GM21825 (cell line): ENCODE measurements around the gene ZNF574.
"Not testable (repeated sequence)": the region's sequence is repeated elsewhere in the genome, so short reads cannot be mapped to it uniquely, and the experiment has no call there.

ENCODE experiments used
- ATAC-seq: cut with Tn5 transposase; IDR thresholded peaks from one replicate; pipeline ENCODE4 v1.9.1; 2021; ENCODE audit warnings: mild to moderate bottlenecking, moderate library complexity; ENCODE audit not compliant: unreplicated experiment

The ZNF574 gene, protein sequence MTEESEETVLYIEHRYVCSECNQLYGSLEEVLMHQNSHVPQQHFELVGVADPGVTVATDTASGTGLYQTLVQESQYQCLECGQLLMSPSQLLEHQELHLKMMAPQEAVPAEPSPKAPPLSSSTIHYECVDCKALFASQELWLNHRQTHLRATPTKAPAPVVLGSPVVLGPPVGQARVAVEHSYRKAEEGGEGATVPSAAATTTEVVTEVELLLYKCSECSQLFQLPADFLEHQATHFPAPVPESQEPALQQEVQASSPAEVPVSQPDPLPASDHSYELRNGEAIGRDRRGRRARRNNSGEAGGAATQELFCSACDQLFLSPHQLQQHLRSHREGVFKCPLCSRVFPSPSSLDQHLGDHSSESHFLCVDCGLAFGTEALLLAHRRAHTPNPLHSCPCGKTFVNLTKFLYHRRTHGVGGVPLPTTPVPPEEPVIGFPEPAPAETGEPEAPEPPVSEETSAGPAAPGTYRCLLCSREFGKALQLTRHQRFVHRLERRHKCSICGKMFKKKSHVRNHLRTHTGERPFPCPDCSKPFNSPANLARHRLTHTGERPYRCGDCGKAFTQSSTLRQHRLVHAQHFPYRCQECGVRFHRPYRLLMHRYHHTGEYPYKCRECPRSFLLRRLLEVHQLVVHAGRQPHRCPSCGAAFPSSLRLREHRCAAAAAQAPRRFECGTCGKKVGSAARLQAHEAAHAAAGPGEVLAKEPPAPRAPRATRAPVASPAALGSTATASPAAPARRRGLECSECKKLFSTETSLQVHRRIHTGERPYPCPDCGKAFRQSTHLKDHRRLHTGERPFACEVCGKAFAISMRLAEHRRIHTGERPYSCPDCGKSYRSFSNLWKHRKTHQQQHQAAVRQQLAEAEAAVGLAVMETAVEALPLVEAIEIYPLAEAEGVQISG

DNA sequence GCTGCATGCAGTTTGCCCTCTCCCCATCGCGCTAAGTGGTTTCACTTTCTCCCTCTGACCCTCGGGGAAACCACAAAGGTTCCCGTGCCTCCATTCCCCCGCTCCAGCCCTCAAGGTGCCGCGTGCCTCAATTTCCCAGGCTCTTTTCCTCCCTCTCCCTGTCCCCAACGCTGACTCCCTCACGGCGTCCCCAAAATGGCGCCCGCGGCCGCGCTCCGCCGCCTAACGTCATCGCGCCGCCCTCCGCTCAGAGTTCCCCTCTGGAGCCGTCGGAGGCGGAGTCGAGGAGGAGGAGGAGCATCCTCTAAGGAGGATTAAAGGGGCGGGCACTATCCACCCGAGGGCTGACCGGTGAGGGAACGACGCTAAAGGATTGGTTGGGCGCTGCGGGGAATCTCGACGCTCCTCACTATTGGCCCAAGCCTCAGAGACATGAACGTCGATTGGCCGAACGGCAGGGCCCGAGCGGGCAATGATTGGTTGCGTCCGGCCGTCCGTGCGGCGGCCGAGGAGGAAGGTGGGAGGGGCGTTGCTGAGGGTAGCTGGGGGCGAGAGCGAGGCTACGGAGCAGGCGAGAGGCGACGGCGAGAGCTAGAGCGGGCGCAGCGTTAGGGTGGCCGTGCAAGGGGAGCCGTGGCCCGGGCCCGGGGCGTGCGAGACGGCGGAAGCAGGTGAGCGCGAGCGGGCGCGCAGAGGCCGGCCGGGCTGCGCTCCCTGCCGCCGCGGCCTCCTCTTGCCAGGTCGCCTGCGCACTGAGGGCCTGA is at the start of gene ZNF574:
Gene ZNF574 (plus strand): TSS at position 551 of the 764 bp plus-strand sequence. CDS start 2,441 bp downstream, outside the sequence.
- peak; percentile 86 for ATAC-seq

GRCh38 chr19:42028304-42029216 is 47.4 kb upstream of the ZNF574 start:
- no peak for ATAC-seq

DNA sequence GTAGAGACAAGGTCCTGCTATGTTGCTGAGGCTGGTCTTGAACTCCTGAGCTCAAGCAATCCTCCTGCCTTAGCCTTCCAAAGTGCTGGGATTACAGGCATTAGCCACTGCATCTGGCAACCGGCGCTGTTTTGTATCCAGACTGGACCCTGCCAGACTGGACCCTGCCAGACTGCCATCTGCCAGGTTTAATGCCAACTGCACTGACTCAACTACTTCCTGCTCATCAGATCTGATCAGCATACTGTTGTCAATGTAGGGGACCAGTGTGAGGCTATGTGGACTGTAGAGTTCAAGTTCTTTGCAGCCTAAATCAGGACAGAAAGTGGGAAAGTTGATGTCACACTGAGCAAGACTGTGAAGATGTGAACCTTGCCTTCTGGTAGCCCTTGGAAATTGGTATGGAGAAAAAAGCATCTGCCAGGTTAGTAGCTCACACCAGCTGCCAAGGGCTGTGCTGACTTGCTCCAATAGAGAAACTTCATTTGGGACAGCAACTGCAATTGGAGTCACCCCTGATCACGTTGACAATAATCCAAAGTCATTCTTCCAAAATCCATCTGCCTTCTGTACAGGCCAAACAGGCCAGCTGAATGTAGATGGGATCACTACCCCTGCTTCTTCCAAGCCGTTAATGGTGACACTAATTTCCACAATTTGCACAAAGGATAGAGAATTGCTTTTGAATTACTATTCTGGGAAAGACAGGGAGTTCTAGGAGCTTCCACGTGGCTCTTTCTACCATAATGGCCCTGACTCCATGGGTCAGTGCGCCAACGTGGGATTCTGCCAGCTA is 45.1 kb upstream of the ZNF574 start:
- no peak for ATAC-seq

DNA sequence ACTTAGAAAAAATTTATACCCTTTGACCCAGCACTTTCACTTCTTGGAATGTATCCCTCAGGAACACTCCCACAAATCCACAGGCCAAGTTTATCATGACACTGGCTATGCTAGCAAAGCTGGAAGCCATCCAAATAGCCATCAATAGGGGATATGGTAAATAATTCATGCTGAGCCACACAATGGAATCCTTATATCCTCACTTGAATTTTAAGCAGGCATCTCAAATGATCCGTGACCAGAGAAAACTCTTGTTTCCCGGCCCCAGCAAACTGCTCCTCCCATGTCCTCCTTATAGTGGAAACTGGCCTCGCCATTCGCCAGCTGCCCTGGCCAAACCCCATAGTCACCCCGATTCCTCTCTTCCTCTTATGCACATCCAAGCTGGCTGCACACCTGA is 43.5 kb upstream of the ZNF574 start:
- no peak for ATAC-seq

DNA sequence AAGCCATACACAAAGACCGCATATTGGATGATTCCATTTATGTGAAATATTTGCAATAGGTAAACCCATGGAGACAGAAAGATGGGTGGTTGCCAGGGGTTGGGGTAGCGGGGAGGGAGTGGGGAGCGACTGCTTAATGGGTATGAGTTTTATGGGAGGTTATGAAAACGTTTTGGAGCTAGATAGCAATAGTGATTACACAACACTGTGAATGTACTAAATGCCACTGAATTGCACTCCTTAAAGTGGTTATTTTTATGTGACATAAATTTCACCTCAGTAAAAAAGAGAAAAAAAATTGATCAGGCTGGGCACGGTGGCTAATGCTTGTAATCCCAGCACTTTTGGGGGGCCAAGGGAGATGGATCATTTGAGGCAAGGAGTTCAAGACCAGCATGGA is 42.6 kb upstream of the ZNF574 start:
- ATAC-seq, result no peak

DNA sequence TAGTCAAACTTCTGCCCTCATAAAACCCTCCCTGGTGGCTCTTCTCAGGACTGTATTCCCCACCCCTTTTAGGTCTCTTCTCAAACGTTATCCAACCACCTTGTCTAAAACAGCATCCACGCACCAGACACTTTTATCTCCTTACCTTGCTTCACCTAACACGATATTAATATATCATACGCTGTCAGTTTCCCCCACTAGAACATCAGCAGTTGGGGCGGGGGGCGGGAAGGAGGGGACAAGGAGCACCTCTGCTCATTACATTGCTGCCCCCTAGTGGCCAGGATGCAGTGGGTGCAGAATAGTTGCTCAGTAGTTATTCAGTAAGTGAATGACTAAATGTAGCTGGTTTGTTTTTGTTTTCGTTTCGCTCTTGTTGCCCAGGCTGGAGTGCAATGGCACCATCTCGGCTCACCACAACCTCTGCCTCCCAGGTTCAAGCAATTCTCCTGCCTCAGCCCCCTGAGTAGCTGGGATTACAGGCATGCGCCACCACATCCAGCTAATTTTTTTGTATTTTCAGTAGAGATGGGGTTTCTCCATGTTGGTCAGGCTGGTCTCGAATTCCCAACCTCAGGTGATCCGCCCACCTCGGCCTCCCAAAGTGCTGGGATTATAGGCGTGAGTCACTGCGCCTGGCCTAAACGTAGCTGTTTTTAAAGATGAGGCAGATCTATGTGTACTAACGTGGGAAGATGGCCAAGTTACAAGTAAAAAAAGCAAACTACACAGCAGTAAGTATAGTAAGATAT is 41.1 kb upstream of the ZNF574 start:
- ATAC-seq, result peak; percentile 54

- ATAC-seq, result no peak
Measured at GRCh38 chr19:42037649-42038048, 38.3 kb upstream of the ZNF574 start.

DNA sequence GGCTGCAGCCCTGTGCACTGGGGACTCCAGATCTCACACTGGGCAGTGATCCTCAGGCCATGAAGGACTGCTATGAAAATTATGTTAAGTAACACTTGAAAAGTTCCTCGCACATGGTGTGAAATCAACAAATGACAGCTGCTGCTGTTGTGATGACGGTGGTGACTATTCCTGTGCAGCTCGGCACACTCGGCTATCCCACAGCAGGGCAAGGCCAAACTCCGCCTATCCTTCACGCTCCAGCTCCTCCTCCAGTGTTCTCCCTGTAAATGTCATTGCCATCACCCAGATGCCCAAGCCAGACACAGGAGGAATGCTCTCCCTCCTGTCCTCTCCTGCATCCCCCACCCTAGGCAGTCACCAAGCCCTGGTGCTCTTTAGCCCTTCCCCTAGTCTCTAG is 37.3 kb upstream of the ZNF574 start:
- no peak for ATAC-seq

DNA sequence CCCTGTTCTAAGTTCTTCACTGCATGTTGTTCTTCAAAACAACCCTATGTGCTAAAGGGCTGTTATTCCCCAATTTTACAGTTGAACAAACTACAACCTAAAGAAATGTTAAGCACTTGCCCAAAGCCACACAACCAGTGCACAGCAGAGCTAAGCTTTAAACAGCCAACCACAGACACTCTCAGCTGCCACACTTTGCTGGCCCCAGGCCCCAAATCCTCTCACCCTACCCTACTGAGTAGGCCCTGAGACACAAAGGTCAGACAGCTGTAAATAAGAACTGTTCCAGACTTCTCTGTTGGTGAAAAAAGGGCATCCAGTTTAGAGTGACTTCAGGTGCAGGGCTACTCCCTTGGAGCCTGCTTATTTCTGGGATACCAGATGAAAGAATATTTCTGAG is 35.9 kb upstream of the ZNF574 start:
- no peak for ATAC-seq

DNA sequence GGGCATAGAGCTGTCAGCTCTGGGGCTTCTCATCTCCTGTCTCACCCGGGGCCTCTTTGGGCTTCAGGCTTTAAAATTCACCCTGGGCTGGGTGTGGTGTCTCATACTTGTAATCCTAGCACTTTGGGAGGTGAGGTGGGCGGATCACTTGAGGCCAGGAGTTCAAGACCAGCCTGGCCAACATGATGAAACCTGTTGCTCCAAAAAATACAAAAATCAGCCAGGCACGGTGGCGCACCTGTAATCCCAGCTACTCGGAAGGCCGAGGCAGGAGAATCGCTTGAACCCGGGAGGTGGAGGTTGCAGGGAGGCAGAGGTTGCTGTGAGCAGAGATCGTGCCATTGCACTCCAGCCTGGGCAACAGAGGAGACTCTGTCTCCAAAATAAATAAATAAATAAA is 35.5 kb upstream of the ZNF574 start:
- not testable (repeated sequence) for ATAC-seq

DNA sequence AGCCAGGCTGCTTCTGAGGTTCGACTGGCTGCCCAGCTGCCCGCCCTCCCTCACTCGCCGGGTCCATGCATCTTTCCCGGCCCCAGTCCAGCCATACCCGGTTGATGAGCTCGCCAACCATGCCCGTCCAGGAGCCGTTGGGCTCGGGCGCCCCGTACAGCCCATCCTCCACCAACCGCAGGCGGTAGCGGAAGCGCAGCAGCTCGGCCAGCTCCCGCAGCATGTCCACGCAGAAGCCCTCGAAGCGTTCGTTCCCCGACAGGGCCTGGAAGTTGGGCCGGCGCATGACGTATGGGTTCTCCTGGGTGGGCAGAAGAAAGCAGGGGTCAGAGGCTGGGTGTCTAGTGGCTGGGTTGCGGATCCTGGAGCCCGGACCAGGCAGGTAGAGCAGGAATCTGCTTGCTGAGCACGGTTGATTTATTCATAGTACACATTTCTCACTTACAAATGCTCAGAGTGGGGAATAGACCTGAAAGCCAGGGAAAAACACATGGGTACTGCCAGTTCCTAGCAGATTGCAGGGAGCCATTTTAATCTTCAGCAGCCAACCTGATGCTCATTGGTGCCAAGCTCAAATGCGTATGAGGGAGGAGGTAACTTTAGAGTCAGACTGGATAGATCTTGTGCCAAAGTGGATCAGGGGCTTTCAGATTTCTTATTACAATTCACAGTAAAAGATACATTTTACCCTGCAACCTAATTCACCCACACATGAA is 33.4 kb upstream of the ZNF574 start:
- ATAC-seq, result no peak

DNA sequence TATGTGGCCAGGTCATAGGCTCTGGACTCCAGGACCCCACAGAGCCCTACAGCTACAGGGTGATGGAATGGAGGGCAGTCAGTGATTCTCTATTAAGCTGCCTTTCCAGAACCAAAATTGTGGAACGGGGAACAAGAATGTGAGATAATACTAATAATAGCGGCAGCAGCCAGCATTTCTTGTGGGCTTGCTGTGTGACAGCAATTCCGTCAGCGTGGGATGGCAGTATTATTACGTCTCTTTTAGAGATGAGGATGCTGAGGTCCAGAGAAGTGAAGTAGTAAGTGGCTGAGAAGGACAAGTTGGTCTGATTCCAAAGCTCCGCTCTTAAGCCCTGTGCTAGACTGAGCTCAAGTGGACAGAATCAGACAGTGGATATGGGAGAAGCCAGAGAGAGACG is 30.4 kb upstream of the ZNF574 start:
- no peak for ATAC-seq

DNA sequence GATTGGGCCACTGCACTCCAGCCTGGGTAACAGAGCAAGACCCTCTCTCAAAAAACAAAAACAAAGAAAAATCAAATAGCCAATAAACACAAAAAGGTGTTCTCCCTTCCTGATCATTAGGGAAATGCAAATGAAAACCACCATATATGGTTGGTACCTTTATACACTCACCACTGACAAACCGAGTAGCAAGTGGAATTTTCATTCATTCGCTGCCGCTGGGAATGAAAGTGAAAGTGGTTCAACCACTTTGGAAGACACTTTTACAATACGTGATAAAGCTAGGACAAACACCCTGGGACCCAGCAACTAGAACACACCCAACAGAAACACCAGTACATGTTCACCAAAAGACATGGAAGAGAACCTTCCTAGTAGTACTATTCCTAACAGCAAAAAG is 27.0 kb upstream of the ZNF574 start:
- no peak for ATAC-seq

GRCh38 chr19:42051166-42052115 is 24.5 kb upstream of the ZNF574 start:
- ATAC-seq, result no peak

DNA sequence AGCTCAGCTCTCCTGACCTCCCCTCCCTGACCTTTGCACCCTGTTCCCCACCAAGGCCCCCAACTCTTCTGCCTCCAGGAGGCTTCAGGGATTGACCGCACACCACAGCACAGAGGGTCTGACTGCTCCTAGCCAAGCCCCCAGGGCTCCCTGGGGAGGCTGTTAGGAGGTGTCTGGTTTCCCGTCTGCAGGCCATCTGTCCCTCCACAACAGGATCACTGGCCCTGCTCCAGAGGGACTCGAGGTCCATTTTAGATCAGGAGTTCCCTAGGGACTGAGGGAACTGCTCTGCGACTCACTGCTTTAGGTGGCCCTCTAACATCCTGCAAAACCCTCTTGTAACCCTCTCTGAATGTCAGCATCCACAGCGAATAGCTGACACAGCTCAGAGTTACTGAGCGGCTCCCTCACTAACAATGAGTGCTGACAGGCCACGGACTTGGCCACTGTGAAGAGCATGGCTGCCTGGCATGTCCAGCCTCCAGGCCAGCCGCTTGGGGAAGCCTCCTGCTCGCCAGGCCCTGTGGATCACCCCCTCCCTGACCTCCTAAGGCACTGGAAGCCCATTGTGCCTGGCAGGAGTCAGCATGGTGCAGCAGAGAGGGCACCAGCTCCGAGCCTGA is 23.6 kb upstream of the ZNF574 start:
- ATAC-seq, result no peak
